H9 (cell line): Measurements from ENCODE around the gene DOCK1. TPM values are rescaled to one million over a fixed set of nuclear protein-coding genes. Genes with fewer than 3 reads are reported as not detected.

Source experiments
- DNase-seq: peaks from one replicate; pipeline ENCODE4 v3.0.0-alpha.2; 2017
- H2AFZ ChIP-seq: one replicate; pipeline ENCODE4 v1.6.1; 2013; ENCODE audit warnings: mild to moderate bottlenecking, low read length, control low read depth, moderate library complexity
- H2AK5ac ChIP-seq: 2 replicates; pipeline ENCODE4 v1.6.1; 2013; ENCODE audit warnings: low read length, control low read depth, mixed read lengths; ENCODE audit not compliant: insufficient read length
- H2BK120ac ChIP-seq: one replicate; pipeline ENCODE4 v1.6.1; 2013; ENCODE audit warnings: low read depth, mild to moderate bottlenecking, low read length, control low read depth, inconsistent platforms; ENCODE audit not compliant: poor library complexity, severe bottlenecking
- H2BK12ac ChIP-seq: 2 replicates; pipeline ENCODE4 v1.6.1; 2013; ENCODE audit warnings: low read length, control low read depth, mixed read lengths, low read depth; ENCODE audit not compliant: insufficient read length
- H2BK15ac ChIP-seq: 2 replicates; pipeline ENCODE4 v1.6.1; 2013; ENCODE audit warnings: low read depth, low read length, control low read depth
- H2BK20ac ChIP-seq: one replicate; pipeline ENCODE4 v1.6.1; 2013; ENCODE audit warnings: low read depth, mild to moderate bottlenecking, low read length, control low read depth, inconsistent platforms; ENCODE audit not compliant: poor library complexity, severe bottlenecking
- H2BK5ac ChIP-seq: 2 replicates; pipeline ENCODE4 v1.6.1; 2013; ENCODE audit warnings: low read length, control low read depth, mixed read lengths; ENCODE audit not compliant: insufficient read length
- H3K14ac ChIP-seq: 2 replicates; pipeline ENCODE4 v1.6.1; 2013; ENCODE audit warnings: low read length, control low read depth; ENCODE audit not compliant: insufficient read depth
- H3K18ac ChIP-seq: 2 replicates; pipeline ENCODE4 v1.6.1; 2013; ENCODE audit warnings: low read depth, mild to moderate bottlenecking, mixed read lengths, low read length, control low read depth; ENCODE audit not compliant: insufficient read length
- H3K23ac ChIP-seq: 2 replicates; pipeline ENCODE4 v1.6.1; 2013; ENCODE audit warnings: low read length, control low read depth, mixed read lengths, low read depth; ENCODE audit not compliant: insufficient read length
- H3K23me2 ChIP-seq: 2 replicates; pipeline ENCODE4 v1.6.1; 2013; ENCODE audit warnings: low read depth, mild to moderate bottlenecking, mixed read lengths, low read length, control low read depth; ENCODE audit not compliant: insufficient read length, poor library complexity, severe bottlenecking
- H3K27ac ChIP-seq: 2 replicates; pipeline ENCODE4 v1.5.1; 2013; ENCODE audit warnings: low read length, control low read depth, mixed read lengths, low read depth; ENCODE audit not compliant: insufficient read length
- H3K27me3 ChIP-seq: 2 replicates; pipeline ENCODE4 v1.6.1; 2013; ENCODE audit warnings: low read length, control low read depth, inconsistent platforms; ENCODE audit not compliant: insufficient read depth
- H3K4ac ChIP-seq: 2 replicates; pipeline ENCODE4 v1.6.1; 2013; ENCODE audit warnings: low read depth, mild to moderate bottlenecking, control low read depth, inconsistent platforms, low read length, moderate library complexity
- H3K4me1 ChIP-seq: 2 replicates; pipeline ENCODE4 v1.6.1; 2013; ENCODE audit warnings: low read length, control low read depth, inconsistent platforms; ENCODE audit not compliant: insufficient read depth
- H3K4me2 ChIP-seq: 2 replicates; pipeline ENCODE4 v1.6.1; 2013; ENCODE audit warnings: low read length, control low read depth, mixed read lengths; ENCODE audit not compliant: insufficient read length, insufficient read depth
- H3K56ac ChIP-seq: 2 replicates; pipeline ENCODE4 v1.6.1; 2013; ENCODE audit warnings: low read depth, mild to moderate bottlenecking, mixed read lengths, low read length, control low read depth; ENCODE audit not compliant: insufficient read length
- H3K79me1 ChIP-seq: 2 replicates; pipeline ENCODE4 v1.6.1; 2013; ENCODE audit warnings: low read depth, mild to moderate bottlenecking, moderate library complexity, low read length, control low read depth, inconsistent platforms; ENCODE audit not compliant: insufficient read depth, poor library complexity, severe bottlenecking
- H3K79me2 ChIP-seq: 2 replicates; pipeline ENCODE4 v1.6.1; 2013; ENCODE audit warnings: low read length, control low read depth, inconsistent platforms; ENCODE audit not compliant: insufficient read depth
- H3K9ac ChIP-seq: 2 replicates; pipeline ENCODE4 v1.6.1; 2013; ENCODE audit warnings: low read length, control low read depth, mixed read lengths; ENCODE audit not compliant: insufficient read length; ENCODE audit errors: extremely low read depth
- H3K9me3 ChIP-seq: one replicate; pipeline ENCODE4 v1.6.1; 2013; ENCODE audit warnings: low read depth, low read length, inconsistent platforms; ENCODE audit not compliant: control insufficient read depth
- H3T11ph ChIP-seq: one replicate; pipeline ENCODE4 v1.6.1; 2013; ENCODE audit warnings: mild to moderate bottlenecking, low read length, control low read depth, inconsistent platforms
- H4K20me1 ChIP-seq: one replicate; pipeline ENCODE4 v1.6.1; 2013; ENCODE audit not compliant: control insufficient read depth, insufficient read length, insufficient read depth
- H4K5ac ChIP-seq: 2 replicates; pipeline ENCODE4 v1.6.1; 2013; ENCODE audit warnings: low read depth, mild to moderate bottlenecking, mixed read lengths, low read length, control low read depth; ENCODE audit not compliant: insufficient read length
- H4K8ac ChIP-seq: replicated peaks from 2 replicates; pipeline ENCODE4 v1.6.1; 2013; ENCODE audit warnings: low read length, control low read depth, mixed read lengths, low read depth; ENCODE audit not compliant: insufficient read length
- H4K91ac ChIP-seq: 2 replicates; pipeline ENCODE4 v1.6.1; 2013; ENCODE audit warnings: low read depth, mild to moderate bottlenecking, moderate library complexity, mixed read lengths, low read length, control low read depth; ENCODE audit not compliant: insufficient read length
- H3K27ac Mint-ChIP-seq, 3 experiments: 2 replicates in 2 of 3; 3 replicates in 1 of 3; pipeline ENCODE4 v1.8.0; 2020 to 2021; ENCODE audit warnings: mixed read lengths in 3 of 3, mild to moderate bottlenecking in 1 of 3, moderate library complexity in 1 of 3
- H3K27me3 Mint-ChIP-seq: 2 replicates; pipeline ENCODE4 v1.8.0; 2021; ENCODE audit warnings: low read depth, mild to moderate bottlenecking, moderate library complexity, mixed read lengths
- H3K36me3 Mint-ChIP-seq, 3 experiments: 2 replicates in 2 of 3; 3 replicates in 1 of 3; pipeline ENCODE4 v1.8.0; 2020 to 2021; ENCODE audit warnings: low read depth in 3 of 3, mixed read lengths in 3 of 3; ENCODE audit not compliant: insufficient read depth in 1 of 3
- H3K4me1 Mint-ChIP-seq, 2 experiments: 2 replicates each; pipeline ENCODE4 v1.8.0; 2020; ENCODE audit warnings: mixed read lengths in 2 of 2
- H3K4me3 Mint-ChIP-seq, 2 experiments: 2 replicates in 1 of 2; 3 replicates in 1 of 2; pipeline ENCODE4 v1.8.0; 2020 to 2021; ENCODE audit warnings: mild to moderate bottlenecking in 2 of 2, mixed read lengths in 2 of 2, moderate library complexity in 1 of 2
- H3K9me3 Mint-ChIP-seq, 2 experiments: 2 replicates in 1 of 2; 3 replicates in 1 of 2; pipeline ENCODE4 v1.8.0; 2020; ENCODE audit warnings: mild to moderate bottlenecking in 2 of 2, mixed read lengths in 2 of 2, moderate library complexity in 1 of 2
- CTCF ChIP-seq: fragments of 200-600 bp; sonication (generic); conservative IDR thresholded peaks from 3 replicates; pipeline ENCODE4 v1.8.0; 2021; ENCODE audit warnings: antibody characterized with exemption, mild to moderate bottlenecking
- WGBS: extraction: QIAGEN DNeasy Blood & Tissue Kit; methylation state at CpG from one replicate; pipeline ENCODE4 v1.1.7; 2013; ENCODE audit warnings: missing lambda C conversion rate, low lambda C conversion rate, mixed read lengths; ENCODE audit not compliant: insufficient read length; ENCODE audit errors: extremely low coverage; 5-methylcytosine and 5-hydroxymethylcytosine counted together
- total RNA-seq: library from RNA; stranded (reverse); gene quantifications from 2 replicates; pipeline ENCODE4 v1.2.1, GENCODE V29; 2021

Gene DOCK1
- total RNA-seq, 1 experiment from 2014 or later: 57.0 TPM

DNA sequence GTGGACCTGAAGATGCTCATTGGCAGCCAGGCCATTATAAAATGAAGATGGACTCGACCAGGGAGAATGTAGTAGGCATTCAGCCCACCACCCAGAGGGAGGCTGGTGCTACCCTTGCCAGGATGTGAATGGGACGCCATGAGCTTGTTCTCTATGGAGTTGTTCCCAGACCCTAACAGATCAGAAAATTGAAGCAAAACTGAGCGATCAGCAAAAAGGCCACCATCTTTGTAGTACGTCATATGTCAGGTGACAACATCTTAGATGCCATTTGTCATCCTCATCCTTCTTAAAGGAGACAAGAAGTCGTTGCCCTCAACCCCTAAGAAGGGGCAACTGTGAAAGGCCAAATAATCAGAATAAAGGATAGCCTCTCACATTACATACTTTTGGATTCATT is 61.7 kb downstream of the DOCK1 start:
- Histone ChIP-seq H2BK12ac (no peak overlapping the region), H4K5ac (no peak overlapping the region), H2AK5ac (no peak overlapping the region), H3K23me2 (no peaks in the 10 kb centered on the region), H3K27me3 (no peaks in the 10 kb centered on the region), H2AFZ (no peak overlapping the region), H2BK5ac (no peak overlapping the region), H3T11ph (no peak overlapping the region), H4K20me1 (no peaks in the 10 kb centered on the region), H3K23ac (no peak overlapping the region), H3K18ac (no peak overlapping the region), H3K4me2 (no peak overlapping the region), H3K27ac (no peak overlapping the region), H3K79me2 (peaks cover 3% of the 10 kb centered on the region; the same call in 1 of the 2 replicates), H2BK120ac (no peak overlapping the region), H2BK15ac (no peak overlapping the region), H3K79me1 (peaks cover 2% of the 10 kb centered on the region), H4K91ac (no peak overlapping the region), H3K9ac (no peak overlapping the region), H4K8ac (no peak overlapping the region), H3K9me3 (no peaks in the 10 kb centered on the region), H3K56ac (no peak overlapping the region), H2BK20ac (no peak overlapping the region), H3K4me1 (peaks cover 3% of the 10 kb centered on the region; the same call in 1 of the 2 replicates), H3K14ac (no peak overlapping the region), H3K4ac (no peak overlapping the region)
- Mint-ChIP-seq H3K36me3 (peaks cover 3 to 6% (median 5%) of the 10 kb centered on the region in 3 experiments; a peak in 4 of 7 replicates), H3K27ac (no peak overlapping the region; a peak in 1 of 7 replicates), H3K4me3 (no peak overlapping the region), H3K27me3 (no peaks in the 10 kb centered on the region), H3K4me1 (peaks cover 16 to 28% of the 10 kb centered on the region in 2 experiments), H3K9me3 (no peaks in the 10 kb centered on the region)
- no CpG with 5 or more reads among the region's 5 CpGs for WGBS
- DNase-seq: no peak
- no peak for TF ChIP-seq CTCF
